Kidney (tissue), 14 donors: ENCODE measurements around the gene ATG10. TPM values are rescaled to one million over a fixed set of nuclear protein-coding genes. Genes with fewer than 3 reads are reported as not detected.

Source experiments
- DNase-seq, 5 donors: peaks; one replicate each; pipeline ENCODE4 v3.0.0-alpha.2; 2013 to 2020
- FAIRE-seq: peaks from 2 replicates; lab custom pipeline; 2012; peaks lifted over from hg19 to GRCh38; lab: Jason Lieb, UNC
- H3K27ac ChIP-seq, 2 donors: one replicate each; pipeline ENCODE4 v1.7.0; 2013; ENCODE audit warnings: low read depth in 2 of 2, low read length in 2 of 2, inconsistent platforms in 1 of 2
- H3K27me3 ChIP-seq: one replicate; pipeline ENCODE4 v1.7.1; 2013; ENCODE audit warnings: low read length, inconsistent platforms; ENCODE audit not compliant: control insufficient read depth, insufficient read depth
- H3K36me3 ChIP-seq, 3 donors: one replicate each; pipeline versions ENCODE4 v1.7.0 to v1.7.1; 2013; ENCODE audit warnings: low read length in 3 of 3, control low read depth in 1 of 3, inconsistent platforms in 1 of 3; ENCODE audit not compliant: insufficient read depth in 3 of 3, control insufficient read depth in 2 of 3
- H3K4me1 ChIP-seq, 3 donors: one replicate each; pipeline versions ENCODE4 v1.7.0 to v1.7.1; 2013; ENCODE audit warnings: low read length in 3 of 3, inconsistent platforms in 1 of 3, low read depth in 1 of 3; ENCODE audit not compliant: control insufficient read depth in 2 of 3, insufficient read depth in 2 of 3
- H3K4me3 ChIP-seq, 3 donors: one replicate each; pipeline versions ENCODE4 v1.7.0 to v1.8.1; 2013; ENCODE audit warnings: low read length in 3 of 3, control low read depth in 1 of 3, inconsistent platforms in 1 of 3
- H3K9ac ChIP-seq, 3 donors: one replicate each; pipeline versions ENCODE4 v1.7.0 to v1.7.1; 2013; ENCODE audit warnings: low read length in 3 of 3, control low read depth in 1 of 3, inconsistent platforms in 1 of 3
- H3K9me3 ChIP-seq, 3 donors: one replicate each; pipeline versions ENCODE4 v1.7.0 to v1.7.1; 2013; ENCODE audit warnings: low read length in 3 of 3, control low read depth in 1 of 3, inconsistent platforms in 1 of 3; ENCODE audit not compliant: control insufficient read depth in 2 of 3, insufficient read depth in 1 of 3
- CTCF ChIP-seq: IDR thresholded peaks from 3 replicates; pipeline ENCODE4 v1.5.1; 2012; ENCODE audit warnings: mild to moderate bottlenecking, moderate library complexity, borderline replicate concordance; ENCODE audit not compliant: insufficient read depth; ENCODE audit errors: extremely low read depth
- intact Hi-C: fragments of 100-400 bp; cut with DNase I; formaldehyde crosslinking; loops from one replicate; pipeline ENCODE4 v1.11.1; 2022
- polyA plus RNA-seq: library from polyadenylated mRNA; stranded (reverse); fragments of 350-450 nt; fragmentation: Illumina TruSeq; extraction: RNeasy Lipid Tissue Mini Kit (QIAGEN cat#74804); gene quantifications from one replicate; pipeline ENCODE4 v1.2.3, GENCODE V29; 2014; ENCODE audit warnings: low read depth, low replicate concordance; ENCODE audit not compliant: insufficient read depth
- total RNA-seq: library from RNA; stranded (reverse); fragmentation: NEBNext Ultra II Directional; extraction: Animal tissue kit (Norgen Biotek cat#: 25700); gene quantifications from one replicate; pipeline ENCODE4 v1.2.1, GENCODE V29; 2021
- donor health status: control.
- donor health status: control.
- donor health status: control.
- donor health status: control.
- donor health status: control.
- donor health status: DM: yes; HTN: yes; CAD: no.
- donor health status: Normal renal cell carcinoma (clear cell type).

The ATG10 gene
- total and polyA plus RNA-seq, 2 donors from 2014 or later, result 8.6 to 8.7 TPM

- no peak for FAIRE-seq
Measured at GRCh38 chr5:82045554-82046275, 73.9 kb downstream of the ATG10 start.

GRCh38 chr5:82046276-82046647 is 74.4 kb downstream of the ATG10 start:
- Histone ChIP-seq H3K9ac (no peak overlapping the region), H3K27ac (no peak overlapping the region), H3K36me3 (no peaks in the 10 kb centered on the region), H3K9me3 (no peaks in the 10 kb centered on the region), H3K4me3 (no peak overlapping the region), H3K4me1 (no peaks in the 10 kb centered on the region), H3K27me3 (no peaks in the 10 kb centered on the region)
- DNase-seq (no peak), FAIRE-seq (no peak)
- TF ChIP-seq CTCF, result no peak
- intact Hi-C loops, result no loop called here

More at GRCh38 chr5:82045554-82046275, 73.9 kb downstream of the ATG10 start:
- Histone ChIP-seq H3K9me3 (no peaks in the 10 kb centered on the region), H3K4me3 (no peak overlapping the region), H3K4me1 (no peaks in the 10 kb centered on the region), H3K27ac (no peak overlapping the region), H3K27me3 (no peaks in the 10 kb centered on the region), H3K36me3 (no peaks in the 10 kb centered on the region), H3K9ac (no peak overlapping the region)
- no peak for TF ChIP-seq CTCF
- DNase-seq, result no peak
- intact Hi-C loops, result no loop called here

DNA sequence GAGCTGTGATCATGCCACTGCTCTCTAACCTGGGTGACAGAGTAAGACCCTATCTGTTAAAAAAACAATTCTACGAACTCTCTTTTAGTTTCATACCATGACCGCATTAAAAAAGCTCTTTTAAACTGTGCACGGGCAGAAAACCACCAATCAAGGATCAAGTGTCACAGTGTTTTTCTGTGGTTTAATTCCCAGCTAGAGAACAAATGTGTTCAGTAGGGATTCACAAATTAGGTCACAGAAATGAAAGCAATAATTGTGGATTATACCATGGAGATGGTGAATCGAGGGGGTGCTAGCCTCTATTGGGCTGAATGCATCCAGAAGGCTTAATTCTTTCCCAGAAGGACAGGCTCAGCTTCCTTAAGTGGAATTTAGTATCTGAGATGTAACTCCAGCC is 79.1 kb downstream of the ATG10 start:
- Histone ChIP-seq H3K27me3 (no peaks in the 10 kb centered on the region), H3K9me3 (no peaks in the 10 kb centered on the region), H3K36me3 (no peaks in the 10 kb centered on the region), H3K4me1 (no peaks in the 10 kb centered on the region), H3K9ac (no peak overlapping the region), H3K4me3 (no peak overlapping the region), H3K27ac (no peak overlapping the region)
- TF ChIP-seq CTCF, result no peak
- intact Hi-C loops, result no loop called here
- DNase-seq (no peak), FAIRE-seq (no peak)
